Measurements from ENCODE around the gene IL36A. TPM values are rescaled to one million over a fixed set of nuclear protein-coding genes. Genes with fewer than 3 reads are reported as not detected.

IL36A gene
- total RNA-seq, 1 experiment from 2014 or later: not detected

- H3K79me2 ChIP-seq (ENCODE audit: insufficient read depth, low read length): no peaks in the 10 kb centered on the region
- H3K9me3 Mint-ChIP-seq: peaks cover 15 to 43% of the 10 kb centered on the region in 2 experiments
- no peak overlapping the region for H2BK120ac ChIP-seq (ENCODE audit: low read depth, low read length, poor library complexity, severe bottlenecking)
- no peak overlapping the region for H3K9ac ChIP-seq (ENCODE audit: extremely low read depth, insufficient read length, low read length)
- H3K27me3 ChIP-seq (ENCODE audit: insufficient read depth, low read length): no peaks in the 10 kb centered on the region
- H3K23ac ChIP-seq (ENCODE audit: insufficient read length, low read depth, low read length): no peak overlapping the region
- H3K27ac Mint-ChIP-seq: no peak overlapping the region
- no peak overlapping the region for H3K56ac ChIP-seq (ENCODE audit: insufficient read length, low read depth, low read length)
- H3K4me1 Mint-ChIP-seq: no peaks in the 10 kb centered on the region
- no peak overlapping the region for H3K4me2 ChIP-seq (ENCODE audit: insufficient read depth, insufficient read length, low read length)
- TF ChIP-seq, protein P1, sequence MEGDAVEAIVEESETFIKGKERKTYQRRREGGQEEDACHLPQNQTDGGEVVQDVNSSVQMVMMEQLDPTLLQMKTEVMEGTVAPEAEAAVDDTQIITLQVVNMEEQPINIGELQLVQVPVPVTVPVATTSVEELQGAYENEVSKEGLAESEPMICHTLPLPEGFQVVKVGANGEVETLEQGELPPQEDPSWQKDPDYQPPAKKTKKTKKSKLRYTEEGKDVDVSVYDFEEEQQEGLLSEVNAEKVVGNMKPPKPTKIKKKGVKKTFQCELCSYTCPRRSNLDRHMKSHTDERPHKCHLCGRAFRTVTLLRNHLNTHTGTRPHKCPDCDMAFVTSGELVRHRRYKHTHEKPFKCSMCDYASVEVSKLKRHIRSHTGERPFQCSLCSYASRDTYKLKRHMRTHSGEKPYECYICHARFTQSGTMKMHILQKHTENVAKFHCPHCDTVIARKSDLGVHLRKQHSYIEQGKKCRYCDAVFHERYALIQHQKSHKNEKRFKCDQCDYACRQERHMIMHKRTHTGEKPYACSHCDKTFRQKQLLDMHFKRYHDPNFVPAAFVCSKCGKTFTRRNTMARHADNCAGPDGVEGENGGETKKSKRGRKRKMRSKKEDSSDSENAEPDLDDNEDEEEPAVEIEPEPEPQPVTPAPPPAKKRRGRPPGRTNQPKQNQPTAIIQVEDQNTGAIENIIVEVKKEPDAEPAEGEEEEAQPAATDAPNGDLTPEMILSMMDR (conservative IDR thresholded peaks at IDR 0.05): no peak
- H3K36me3 Mint-ChIP-seq (ENCODE audit: insufficient read depth in 1 of 3, low read depth in 3 of 3): no peaks in the 10 kb centered on the region; a peak in 2 of 7 replicates
- H4K91ac ChIP-seq (ENCODE audit: insufficient read length, low read depth, low read length): no peak overlapping the region
- no peak overlapping the region for H3K4me3 Mint-ChIP-seq
- peaks cover 9% of the 10 kb centered on the region; the same call in 1 of the 2 replicates for H3K27me3 Mint-ChIP-seq (ENCODE audit: low read depth)
- H2AK5ac ChIP-seq (ENCODE audit: insufficient read length, low read length): no peak overlapping the region
- H3K4ac ChIP-seq (ENCODE audit: low read depth, low read length): no peak overlapping the region
- no peak overlapping the region for H2BK15ac ChIP-seq (ENCODE audit: low read depth, low read length)
- no peak overlapping the region for H2BK5ac ChIP-seq (ENCODE audit: insufficient read length, low read length)
- no peaks in the 10 kb centered on the region for H3K4me1 ChIP-seq (ENCODE audit: insufficient read depth, low read length)
- no peak overlapping the region for H3K14ac ChIP-seq (ENCODE audit: insufficient read depth, low read length)
- H4K8ac ChIP-seq (replicated peaks; ENCODE audit: insufficient read length, low read depth, low read length): no peak overlapping the region
- no CpG with 5 or more reads among the region's 5 CpGs for WGBS (ENCODE audit: extremely low coverage, insufficient read length, low lambda C conversion rate)
- no peaks in the 10 kb centered on the region for H3K9me3 ChIP-seq (ENCODE audit: control insufficient read depth, low read depth, low read length)
- H3K23me2 ChIP-seq (ENCODE audit: insufficient read length, low read depth, low read length, poor library complexity, severe bottlenecking): no peaks in the 10 kb centered on the region
- H3K27ac ChIP-seq (ENCODE audit: insufficient read length, low read depth, low read length): no peak overlapping the region
- H4K5ac ChIP-seq (ENCODE audit: insufficient read length, low read depth, low read length): no peak overlapping the region
- no peak overlapping the region for H2BK12ac ChIP-seq (ENCODE audit: insufficient read length, low read depth, low read length)
- no peak overlapping the region for H2BK20ac ChIP-seq (ENCODE audit: low read depth, low read length, poor library complexity, severe bottlenecking)
- H4K20me1 ChIP-seq (ENCODE audit: control insufficient read depth, insufficient read depth, insufficient read length): no peaks in the 10 kb centered on the region
- H2AFZ ChIP-seq (ENCODE audit: low read length): no peak overlapping the region
- no peaks in the 10 kb centered on the region for H3K79me1 ChIP-seq (ENCODE audit: insufficient read depth, low read depth, low read length, poor library complexity, severe bottlenecking)
- no peak overlapping the region for H3K18ac ChIP-seq (ENCODE audit: insufficient read length, low read depth, low read length)
- no peak overlapping the region for H3T11ph ChIP-seq (ENCODE audit: low read length)
- DNase-seq: no peak
Observed at GRCh38 chr2:112985090-112985489, 20.2 kb upstream of the IL36A start.
